DMS153 treated with DMSO at 0.1 percent for 48 hours (cell line): Measurements from ENCODE around the gene KLF5.
A peak's percentile ranks its signal among the peaks of the same experiment; 100 is the strongest.
"Not testable (repeated sequence)": the region's sequence is repeated elsewhere in the genome, so short reads cannot be mapped to it uniquely, and the experiment has no call there.

Source experiments
- DNase-seq: peaks from one replicate; lab custom pipeline; 2025; ENCODE audit not compliant: unreplicated experiment; lab: John Stamatoyannopoulos, UW

KLF5 gene

DNA sequence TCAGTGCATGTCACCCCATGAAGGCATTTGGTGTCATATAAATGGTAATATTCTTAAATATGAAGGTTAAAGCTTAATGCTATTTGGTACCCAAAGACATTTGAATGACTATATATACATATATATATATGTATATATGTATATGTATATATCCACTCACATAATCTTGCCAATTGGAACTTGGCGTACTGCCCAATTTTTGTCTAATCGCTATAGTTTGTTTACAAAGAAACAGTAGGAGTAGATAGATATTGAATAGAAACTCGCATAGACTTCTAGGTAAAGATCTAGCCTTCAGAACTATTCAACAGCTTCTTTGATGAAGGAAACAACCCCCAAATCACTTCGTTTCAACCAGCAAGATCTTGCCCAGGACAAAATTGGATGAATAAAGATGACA lies 24.1 kb downstream of the KLF5 start:
- no peak for DNase-seq

DNA sequence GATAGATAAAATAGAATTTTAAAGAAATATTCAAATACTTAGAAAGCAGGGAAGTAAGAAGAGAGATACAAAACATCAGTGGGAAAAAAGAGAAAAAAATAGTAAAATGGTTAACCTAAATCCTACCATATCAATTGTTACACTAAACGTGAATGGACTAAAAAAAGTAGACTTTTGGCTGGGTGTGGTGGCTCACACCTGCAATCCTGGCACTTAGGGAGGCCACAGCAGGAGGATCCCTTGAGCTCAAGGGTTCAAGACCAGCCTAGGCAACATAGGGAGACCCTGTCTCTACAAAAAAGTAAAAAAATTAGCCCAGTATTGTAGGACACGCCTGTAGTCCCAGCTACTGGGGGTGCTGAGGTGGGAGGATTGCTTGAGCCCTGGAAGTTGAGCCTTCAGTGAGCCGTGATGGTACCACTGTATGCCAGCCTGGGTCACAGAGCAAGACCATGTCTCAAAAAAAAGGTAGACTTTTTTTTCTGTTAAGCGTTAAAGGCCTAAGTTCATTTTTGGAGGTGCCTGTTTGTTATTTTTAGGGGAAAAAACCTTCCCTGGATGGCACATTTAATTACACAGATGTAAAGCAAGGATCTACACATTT lies 29.6 kb downstream of the KLF5 start:
- no peak for DNase-seq

DNA sequence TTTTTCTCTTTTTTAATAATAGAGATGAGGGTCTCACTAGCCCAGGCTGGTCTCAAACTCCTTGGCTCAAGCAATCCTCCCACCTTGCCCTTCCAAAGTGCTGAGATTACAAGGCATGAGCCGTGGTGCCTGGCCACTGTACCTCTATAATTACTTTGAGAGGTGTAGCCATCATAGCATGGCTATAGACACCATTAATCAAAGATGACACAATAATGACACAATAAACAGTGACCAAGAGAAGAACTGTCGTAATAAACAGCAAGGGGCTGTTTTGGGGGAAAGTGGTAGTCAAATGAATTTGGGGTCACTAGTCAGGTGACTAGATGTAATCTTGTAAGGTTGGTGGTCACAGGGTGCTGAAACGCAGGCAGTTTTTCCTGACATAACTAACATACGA lies 30.4 kb downstream of the KLF5 start:
- DNase-seq: no peak

GRCh38 chr13:73090116-73090822 lies 31.5 kb downstream of the KLF5 start:
- peak; percentile 75 for DNase-seq

- no peak for DNase-seq
Observed at GRCh38 chr13:73090823-73091187, 32.0 kb downstream of the KLF5 start.

- DNase-seq: no peak
Observed at GRCh38 chr13:73092829-73093228, 34.0 kb downstream of the KLF5 start.

GRCh38 chr13:73096173-73096572 lies 37.4 kb downstream of the KLF5 start:
- DNase-seq: no peak

DNA sequence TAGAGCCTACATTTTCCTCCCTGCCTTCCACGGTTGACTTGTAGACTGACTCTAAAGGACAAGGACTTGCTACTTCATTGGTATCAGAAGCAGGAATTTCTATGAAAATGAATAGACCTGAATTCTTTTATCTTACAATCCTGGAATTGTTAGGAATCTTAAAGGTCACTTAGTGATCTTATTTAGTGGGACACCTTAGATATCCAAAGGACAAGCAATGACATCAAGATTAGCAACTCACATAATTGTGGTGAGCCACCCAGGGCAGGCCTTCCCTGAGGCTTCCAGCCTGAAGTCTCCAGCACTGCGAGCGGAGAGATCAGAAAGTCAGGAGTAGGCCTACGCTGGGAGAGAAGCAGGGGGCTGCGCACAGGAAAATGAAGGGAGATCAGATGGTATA lies 37.8 kb downstream of the KLF5 start:
- DNase-seq: no peak

DNA sequence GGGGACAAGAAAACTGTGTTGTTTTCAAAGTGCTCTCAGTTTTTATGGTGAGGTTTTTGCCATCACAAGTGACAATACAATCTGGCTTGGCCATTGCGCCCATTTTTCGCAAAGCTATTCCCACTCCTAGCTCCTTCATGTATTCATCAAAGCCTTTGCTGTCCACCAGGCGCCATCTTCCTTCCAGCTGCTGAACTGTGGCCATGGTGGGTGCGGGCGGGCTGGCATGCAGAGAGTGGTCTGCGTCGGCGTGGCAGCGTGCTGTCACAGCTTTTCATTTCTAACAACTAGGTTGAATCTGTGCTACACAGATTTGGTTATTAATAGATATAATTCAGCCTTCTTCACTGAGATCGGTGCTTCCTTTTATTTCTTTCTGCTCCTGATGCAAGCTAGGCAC lies 42.0 kb downstream of the KLF5 start:
- DNase-seq: not testable (repeated sequence)

DNA sequence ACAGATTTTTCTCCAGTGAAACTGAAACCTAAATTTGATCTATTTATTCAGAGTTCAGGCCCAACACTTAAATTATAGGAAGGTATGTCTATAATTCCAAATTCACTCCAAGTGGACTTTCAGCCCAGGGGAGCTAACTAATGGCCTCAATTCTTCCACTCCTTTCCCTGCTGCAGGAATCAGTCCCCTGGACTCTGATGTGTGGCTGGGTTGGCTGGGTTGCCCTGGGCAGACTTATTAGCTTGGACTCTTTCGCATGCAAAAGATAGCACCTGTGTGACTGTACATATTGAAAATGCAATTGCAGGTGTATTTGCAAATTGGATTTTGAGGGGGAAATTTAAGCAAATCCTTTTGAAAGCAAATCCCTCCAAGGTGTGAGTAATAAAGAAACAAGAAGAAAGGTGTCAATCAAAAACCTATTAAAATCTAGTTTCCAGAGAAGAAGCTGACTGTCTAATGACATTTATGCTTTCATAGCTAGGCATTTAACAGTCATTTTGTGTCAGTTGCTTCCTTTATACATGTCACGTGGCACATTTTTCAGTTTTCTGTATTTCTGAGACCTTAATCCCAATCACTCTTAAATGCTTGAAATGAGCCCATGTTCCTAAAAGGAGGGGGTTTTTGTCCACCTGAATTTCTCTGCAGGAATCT lies 42.7 kb downstream of the KLF5 start:
- no peak for DNase-seq

DNA sequence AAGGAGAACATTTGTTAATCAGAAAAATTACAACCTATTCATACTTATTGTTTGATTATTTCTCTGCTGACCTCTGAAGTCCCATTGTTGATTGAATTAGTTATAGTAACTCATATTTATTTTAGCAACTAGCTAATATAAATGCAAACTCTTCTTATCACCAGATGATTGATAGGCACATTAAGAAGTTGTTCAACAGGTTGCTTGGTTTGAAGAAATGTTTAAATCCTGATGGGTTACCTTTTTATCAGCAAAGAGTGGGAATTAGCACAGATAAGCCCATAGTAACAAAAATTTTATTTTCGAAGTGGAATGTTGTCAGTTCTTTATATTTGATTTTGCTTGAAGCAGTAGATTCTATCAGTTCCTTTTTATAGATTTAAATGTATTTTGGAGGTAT lies 44.4 kb downstream of the KLF5 start:
- no peak for DNase-seq

DNA sequence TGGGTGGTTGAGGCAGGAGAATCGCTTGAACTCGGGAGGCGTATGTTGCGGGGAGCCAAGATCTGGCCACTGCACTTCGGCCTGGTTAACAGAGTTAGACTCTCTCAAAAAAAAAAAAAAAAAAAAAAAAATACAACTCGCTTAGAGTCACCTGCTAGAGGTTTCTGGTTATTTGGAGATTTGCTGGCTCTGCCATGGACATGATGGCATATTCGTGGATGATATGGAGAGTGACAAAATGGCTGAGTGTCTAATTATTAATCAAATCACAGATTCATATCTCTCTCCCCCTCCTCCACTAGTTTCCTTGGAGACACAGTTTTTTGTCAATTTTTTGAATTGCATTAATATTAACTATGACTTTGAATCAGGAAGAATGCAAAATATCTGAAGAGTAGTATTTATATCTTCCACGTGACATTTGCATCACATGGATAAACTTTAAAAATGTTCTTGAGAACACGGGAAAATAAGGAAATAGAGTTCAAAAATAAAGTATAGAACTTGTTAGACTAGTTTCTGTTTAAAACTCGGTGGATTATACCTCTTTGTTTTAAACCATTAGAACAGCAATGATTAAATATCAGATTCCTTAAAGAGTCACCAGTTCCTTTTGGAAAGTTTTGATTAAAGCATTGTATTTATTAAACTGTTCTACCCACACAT lies 47.8 kb downstream of the KLF5 start:
- DNase-seq: no peak

DNA sequence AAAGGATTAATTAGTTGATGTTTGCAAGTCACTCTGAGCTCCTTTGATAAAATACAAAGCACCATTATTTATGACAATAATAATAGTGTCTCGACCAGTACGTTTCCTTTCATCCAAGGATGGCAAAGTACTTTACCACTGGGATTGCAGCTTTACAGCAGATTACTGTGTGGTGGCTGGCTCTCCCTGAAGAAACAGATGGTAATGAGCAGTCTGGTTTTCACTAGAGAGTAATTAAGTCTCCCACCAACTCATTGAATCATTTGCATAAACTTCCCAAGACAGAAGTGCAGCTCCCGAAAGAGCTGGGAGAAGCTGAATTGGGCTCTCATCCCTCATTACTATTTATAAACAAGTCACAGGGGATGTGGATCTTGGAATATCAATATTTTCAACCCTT lies 48.7 kb downstream of the KLF5 start:
- DNase-seq: no peak

DNA sequence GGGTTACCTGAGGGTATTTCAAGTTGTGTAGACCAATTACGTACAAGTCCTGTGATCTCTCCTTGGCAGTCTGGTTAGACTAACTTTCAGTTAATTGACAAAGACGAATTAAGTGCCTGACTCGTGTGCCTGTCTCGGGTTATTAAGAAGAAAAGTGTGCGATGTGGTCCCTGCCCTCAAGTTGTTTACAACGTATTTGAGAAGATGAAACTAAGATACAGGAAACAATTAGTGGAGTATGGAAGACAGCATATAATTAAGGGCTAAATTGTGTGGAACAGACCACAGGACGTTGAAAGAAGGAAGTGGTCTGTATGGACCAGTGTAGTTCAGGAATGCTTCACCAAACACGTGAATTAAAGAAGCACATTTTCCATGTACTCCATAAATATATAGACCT lies 49.2 kb downstream of the KLF5 start:
- no peak for DNase-seq

DNA sequence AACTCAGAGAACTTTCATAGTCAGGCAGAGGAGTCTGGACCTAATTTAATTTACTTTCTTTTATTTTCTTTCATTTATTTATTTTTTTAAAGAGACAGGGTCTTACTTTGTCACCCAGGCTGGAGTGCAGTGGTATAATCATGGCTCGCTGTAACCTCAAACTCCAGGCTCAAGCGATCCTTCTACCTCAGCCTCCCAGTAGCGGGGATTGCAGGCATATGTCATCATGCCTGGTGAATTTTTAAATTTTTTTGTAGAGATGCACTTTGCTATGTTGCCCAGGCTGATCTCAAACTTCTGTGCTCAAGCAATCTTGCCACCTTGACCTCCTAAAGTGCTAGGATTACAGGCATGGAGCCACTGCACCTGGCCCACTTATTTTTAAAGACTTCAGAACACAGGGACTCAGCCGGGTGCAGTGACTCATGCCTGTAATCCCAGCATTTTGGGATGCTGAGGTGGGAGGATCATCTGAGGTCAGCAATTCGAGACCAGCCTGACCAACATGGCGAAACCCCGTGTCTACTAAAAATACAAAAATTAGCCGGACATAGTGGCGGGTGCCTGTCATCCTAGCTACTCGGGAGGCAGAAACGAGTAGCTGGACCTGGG lies 50.6 kb downstream of the KLF5 start:
- no peak for DNase-seq

DNA sequence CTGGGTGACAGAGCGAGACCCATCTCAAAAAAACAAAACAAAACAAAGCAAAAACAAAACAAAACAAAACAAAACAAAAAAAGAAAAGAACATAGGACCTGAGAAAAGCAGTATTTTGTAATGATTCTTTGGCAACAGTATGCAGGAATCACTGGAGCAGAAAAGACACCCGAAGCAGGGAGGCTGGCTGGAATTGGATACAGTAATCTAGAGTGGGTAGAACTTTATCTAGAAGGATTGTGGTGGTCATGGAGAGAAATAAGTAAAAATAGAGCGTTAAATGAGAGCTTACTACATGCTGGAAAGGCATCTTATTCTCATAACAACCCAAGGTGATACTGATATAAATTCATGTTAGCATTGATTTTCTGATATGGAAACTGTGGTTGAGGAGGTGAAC lies 51.2 kb downstream of the KLF5 start:
- DNase-seq: no peak

DNA sequence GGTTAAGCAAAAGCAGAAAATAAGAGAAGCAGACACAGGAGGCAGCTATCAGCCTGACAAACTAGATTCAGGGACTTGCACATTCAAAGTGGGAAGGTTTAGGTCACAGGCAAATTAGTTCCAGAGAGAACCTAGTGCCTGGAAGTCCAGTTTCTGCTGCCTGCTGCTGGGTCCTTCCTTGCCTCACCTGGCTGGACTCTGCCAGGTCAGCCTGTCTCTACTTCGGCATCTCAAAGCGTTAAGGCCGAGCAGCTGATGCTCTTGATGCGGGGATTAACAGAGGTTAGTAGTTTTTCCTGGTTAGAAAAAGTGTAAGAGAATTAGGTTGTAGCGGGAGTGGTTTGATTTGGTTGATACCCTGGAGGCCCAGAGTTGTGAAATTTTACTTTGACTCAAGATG lies 52.0 kb downstream of the KLF5 start:
- DNase-seq: no peak

DNA sequence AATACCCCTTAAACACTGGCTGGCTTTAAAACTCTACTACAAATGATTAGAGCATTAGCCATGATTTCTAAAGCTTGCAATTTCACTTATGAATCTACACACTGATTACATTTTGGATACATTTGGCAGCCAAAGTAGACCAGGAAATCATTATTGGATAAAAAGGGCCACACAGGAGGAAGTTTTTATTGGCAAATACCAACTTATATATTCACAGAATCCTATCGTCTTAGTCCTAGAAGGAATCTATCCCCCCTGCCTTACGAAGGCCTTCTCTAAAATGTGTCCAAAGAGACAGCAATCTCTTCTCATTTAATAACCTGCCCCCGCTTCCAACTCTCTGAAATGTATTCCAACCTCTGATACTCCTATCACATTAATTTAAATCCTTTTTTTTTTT lies 52.5 kb downstream of the KLF5 start:
- no peak for DNase-seq

DNA sequence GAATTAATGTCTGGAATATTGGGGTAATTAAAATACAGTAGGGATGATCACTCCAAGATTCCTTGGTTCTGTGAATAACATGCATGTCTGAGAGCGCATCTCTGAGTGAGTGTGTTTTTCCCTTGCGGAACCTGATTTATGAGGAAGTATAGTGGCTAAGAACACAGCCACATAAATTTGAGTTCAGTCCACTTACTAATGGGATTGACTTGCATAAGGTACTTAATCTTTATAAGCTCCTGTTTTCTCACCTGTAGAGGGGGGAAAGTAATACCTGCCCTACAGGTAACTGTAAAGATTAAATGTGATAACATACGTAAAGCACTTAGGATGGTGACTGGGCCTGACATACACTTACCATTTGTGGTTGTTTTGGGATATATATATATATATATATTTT lies 60.8 kb downstream of the KLF5 start:
- no peak for DNase-seq
